ENCODE measurements around the gene PANK2. TPM values are rescaled to one million over a fixed set of nuclear protein-coding genes. Genes with fewer than 3 reads are reported as not detected.
A peak's percentile ranks its signal among the peaks of the same experiment; 100 is the strongest.

Gene PANK2
- total and polyA plus RNA-seq, 4 donors: 24.6 to 46.2 (median 34.4) TPM

DNA sequence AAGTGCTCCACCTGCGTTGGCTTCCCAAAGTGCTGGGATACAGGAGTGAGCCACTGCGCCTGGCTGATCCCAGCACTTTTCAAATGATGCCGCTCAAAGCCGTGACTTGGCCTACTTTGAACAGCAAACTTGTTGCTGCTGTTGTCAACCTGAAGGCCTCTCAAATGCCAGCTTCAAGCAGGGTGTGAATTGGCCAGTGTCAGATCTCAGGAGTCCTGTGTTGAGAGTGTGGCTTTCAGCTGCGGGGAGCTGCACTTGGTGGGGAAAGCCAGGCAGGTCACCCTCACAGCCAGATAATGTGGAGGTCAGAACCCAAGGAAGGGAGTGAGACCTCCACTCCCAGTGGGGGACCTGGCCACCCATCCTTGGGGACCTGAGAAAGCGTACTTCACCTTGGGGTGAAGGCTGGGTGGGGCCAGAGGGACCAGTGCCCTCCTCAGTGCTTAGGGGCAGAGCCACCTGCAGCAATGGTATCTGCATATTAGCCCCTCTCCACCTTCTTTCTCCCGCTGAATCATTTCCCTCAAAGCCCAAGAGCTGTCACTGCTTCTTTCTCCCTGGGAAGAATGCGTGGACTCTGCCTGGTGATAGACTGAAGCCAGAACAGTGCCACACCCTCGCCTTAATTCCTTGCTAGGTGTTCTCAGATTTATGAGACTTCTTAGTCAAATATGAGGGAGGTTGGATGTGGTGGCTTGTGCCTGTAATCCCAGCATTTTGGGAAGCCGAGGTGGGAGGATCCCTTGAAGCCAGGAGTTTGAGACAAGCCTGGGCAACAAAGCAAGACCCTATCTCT, 19.1 kb upstream of the PANK2 start:
- ATAC-seq (ENCODE audit: insufficient read depth, low FRiP score): no peak
- Histone ChIP-seq H3K9me3 (ENCODE audit: control insufficient read depth in 4 of 4, insufficient read depth in 3 of 4, low read length in 3 of 4) (no peaks in the 10 kb centered on the region), H3K4me3 (no peak overlapping the region), H3K36me3 (ENCODE audit: control insufficient read depth in 4 of 4, insufficient read depth in 4 of 4, low read length in 4 of 4) (peaks cover 15 to 44% (median 27%) of the 10 kb centered on the region in 4 donors), H3K27me3 (ENCODE audit: control insufficient read depth in 3 of 3, insufficient read depth in 3 of 3, low read length in 2 of 3) (no peaks in the 10 kb centered on the region), H3K27ac (ENCODE audit: low read depth in 1 of 2, low read length in 1 of 2) (peak overlapping the region in 1 of 2 donors; percentile 1), H3K4me1 (ENCODE audit: control insufficient read depth in 5 of 5, insufficient read depth in 5 of 5, low read length in 5 of 5) (peaks cover 0 to 4% (median 0%) of the 10 kb centered on the region in 5 donors), H3K9ac (ENCODE audit: insufficient read depth in 1 of 2, low read length in 2 of 2) (no peak overlapping the region)
- 93 to 98% methylated on average over 10 of the region's 10 CpGs for WGBS, 2 donors
- TF ChIP-seq, protein P1, sequence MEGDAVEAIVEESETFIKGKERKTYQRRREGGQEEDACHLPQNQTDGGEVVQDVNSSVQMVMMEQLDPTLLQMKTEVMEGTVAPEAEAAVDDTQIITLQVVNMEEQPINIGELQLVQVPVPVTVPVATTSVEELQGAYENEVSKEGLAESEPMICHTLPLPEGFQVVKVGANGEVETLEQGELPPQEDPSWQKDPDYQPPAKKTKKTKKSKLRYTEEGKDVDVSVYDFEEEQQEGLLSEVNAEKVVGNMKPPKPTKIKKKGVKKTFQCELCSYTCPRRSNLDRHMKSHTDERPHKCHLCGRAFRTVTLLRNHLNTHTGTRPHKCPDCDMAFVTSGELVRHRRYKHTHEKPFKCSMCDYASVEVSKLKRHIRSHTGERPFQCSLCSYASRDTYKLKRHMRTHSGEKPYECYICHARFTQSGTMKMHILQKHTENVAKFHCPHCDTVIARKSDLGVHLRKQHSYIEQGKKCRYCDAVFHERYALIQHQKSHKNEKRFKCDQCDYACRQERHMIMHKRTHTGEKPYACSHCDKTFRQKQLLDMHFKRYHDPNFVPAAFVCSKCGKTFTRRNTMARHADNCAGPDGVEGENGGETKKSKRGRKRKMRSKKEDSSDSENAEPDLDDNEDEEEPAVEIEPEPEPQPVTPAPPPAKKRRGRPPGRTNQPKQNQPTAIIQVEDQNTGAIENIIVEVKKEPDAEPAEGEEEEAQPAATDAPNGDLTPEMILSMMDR (IDR thresholded peaks at IDR 0.05; ENCODE audit: control extremely low read depth, extremely low read depth): no peak
- no peak for DNase-seq

DNA sequence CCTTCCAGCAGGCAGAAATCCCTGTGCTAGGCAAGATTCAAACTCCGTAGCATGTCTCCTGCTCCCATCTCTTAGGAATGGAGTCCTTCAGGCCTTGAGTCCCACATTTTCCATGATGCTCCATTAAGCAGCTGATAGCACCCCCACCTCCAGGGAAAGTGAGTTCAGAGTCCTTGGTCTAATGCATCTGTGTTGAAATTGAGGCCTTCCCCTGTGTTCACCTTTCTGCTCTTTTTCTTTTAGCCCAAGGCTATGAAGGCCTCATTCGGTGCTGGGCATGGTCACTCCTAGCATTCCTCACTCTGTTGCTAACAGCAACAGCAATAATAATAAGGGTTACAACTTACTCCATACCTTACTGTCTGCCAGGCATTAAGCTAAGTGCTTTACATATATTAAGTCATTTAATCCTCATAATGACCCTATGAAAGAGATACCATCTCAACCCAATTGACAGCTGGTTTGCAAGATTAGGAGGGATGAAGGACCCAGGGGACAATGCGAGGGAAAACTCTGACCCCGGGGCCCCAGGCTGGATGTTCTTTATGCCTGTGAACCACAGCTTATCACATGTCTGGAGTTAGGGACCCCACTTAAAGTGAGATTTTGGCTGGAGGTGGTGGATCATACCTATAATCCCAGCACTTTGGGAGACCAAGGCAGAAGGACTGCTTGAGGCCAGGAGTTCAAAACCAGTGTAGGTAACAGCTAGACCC, 17.5 kb upstream of the PANK2 start:
- no peak for DNase-seq
- Histone ChIP-seq H3K36me3 (ENCODE audit: control insufficient read depth in 4 of 4, insufficient read depth in 4 of 4, low read length in 4 of 4) (peaks cover 12 to 30% (median 19%) of the 10 kb centered on the region in 4 donors), H3K4me3 (no peak overlapping the region), H3K9ac (ENCODE audit: insufficient read depth in 1 of 2, low read length in 2 of 2) (no peak overlapping the region), H3K27ac (ENCODE audit: low read depth in 1 of 2, low read length in 1 of 2) (no peak overlapping the region), H3K27me3 (ENCODE audit: control insufficient read depth in 3 of 3, insufficient read depth in 3 of 3, low read length in 2 of 3) (no peaks in the 10 kb centered on the region), H3K4me1 (ENCODE audit: control insufficient read depth in 5 of 5, insufficient read depth in 5 of 5, low read length in 5 of 5) (peaks cover 0 to 4% (median 0%) of the 10 kb centered on the region in 5 donors), H3K9me3 (ENCODE audit: control insufficient read depth in 4 of 4, insufficient read depth in 3 of 4, low read length in 3 of 4) (no peaks in the 10 kb centered on the region)
- TF ChIP-seq, protein P1 (IDR thresholded peaks at IDR 0.05; ENCODE audit: control extremely low read depth, extremely low read depth): no peak
- ATAC-seq (ENCODE audit: insufficient read depth, low FRiP score): no peak
- WGBS, 2 donors: 90% methylated on average over 4 of the region's 4 CpGs

DNA sequence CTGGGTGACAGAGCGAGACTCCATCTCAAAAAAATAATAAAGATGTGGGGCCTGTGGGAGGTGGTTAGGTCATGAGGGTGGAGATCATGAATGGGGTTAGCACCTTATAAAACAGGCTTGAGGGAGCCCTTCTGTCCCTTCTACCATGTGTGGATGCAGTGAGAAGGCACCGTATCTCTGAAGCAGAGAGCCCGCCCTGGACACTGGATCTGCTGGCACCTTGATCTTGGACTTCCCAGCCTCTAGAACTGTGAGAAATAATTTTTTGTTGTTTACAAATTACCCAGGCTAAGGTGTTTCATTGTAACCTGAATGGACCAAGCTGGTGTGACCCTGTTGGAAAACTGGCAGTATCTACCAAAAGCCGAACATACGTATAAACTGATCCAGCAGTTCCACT, 15.7 kb upstream of the PANK2 start:
- Histone ChIP-seq H3K4me3 (no peak overlapping the region), H3K27me3 (ENCODE audit: control insufficient read depth in 3 of 3, insufficient read depth in 3 of 3, low read length in 2 of 3) (no peaks in the 10 kb centered on the region), H3K9me3 (ENCODE audit: control insufficient read depth in 4 of 4, insufficient read depth in 3 of 4, low read length in 3 of 4) (no peaks in the 10 kb centered on the region), H3K9ac (ENCODE audit: insufficient read depth in 1 of 2, low read length in 2 of 2) (no peak overlapping the region), H3K36me3 (ENCODE audit: control insufficient read depth in 4 of 4, insufficient read depth in 4 of 4, low read length in 4 of 4) (peaks cover 11 to 24% (median 14%) of the 10 kb centered on the region in 4 donors), H3K27ac (ENCODE audit: low read depth in 1 of 2, low read length in 1 of 2) (no peak overlapping the region), H3K4me1 (ENCODE audit: control insufficient read depth in 5 of 5, insufficient read depth in 5 of 5, low read length in 5 of 5) (peaks cover 0 to 4% (median 0%) of the 10 kb centered on the region in 5 donors)
- ATAC-seq (ENCODE audit: insufficient read depth, low FRiP score): no peak
- no peak for DNase-seq
- TF ChIP-seq, protein P1 (IDR thresholded peaks at IDR 0.05; ENCODE audit: control extremely low read depth, extremely low read depth): no peak
- 98 to 99% methylated on average over 5 of the region's 5 CpGs for WGBS, 2 donors
